DMS53 treated with DMSO at 0.1 percent for 48 hours (cell line): ENCODE data around the gene PTPRCAP.

Source experiments
- DNase-seq: peaks from one replicate; lab custom pipeline; 2025; ENCODE audit not compliant: unreplicated experiment; lab: John Stamatoyannopoulos, UW

Gene PTPRCAP

GRCh38 chr11:67441731-67442351 is 4.4 kb upstream of the PTPRCAP start:
- no peak for DNase-seq

- DNase-seq = no peak
Measured at GRCh38 chr11:67441098-67441563, 3.6 kb upstream of the PTPRCAP start.

GRCh38 chr11:67440229-67441097 is 3.0 kb upstream of the PTPRCAP start:
- no peak for DNase-seq

- DNase-seq = peak; percentile 32
Measured at GRCh38 chr11:67439321-67440228, 2.1 kb upstream of the PTPRCAP start.

GRCh38 chr11:67438158-67438902 is 848 bp upstream of the PTPRCAP start:
- DNase-seq = no peak

- DNase-seq = no peak
Measured at GRCh38 chr11:67437809-67438157, 301 bp upstream of the PTPRCAP start.

- peak; percentile 31 for DNase-seq
Measured at GRCh38 chr11:67436459-67437081, 912 bp downstream of the PTPRCAP start.

GRCh38 chr11:67435727-67436458 is 1.6 kb downstream of the PTPRCAP start:
- DNase-seq = no peak

- DNase-seq = no peak
Measured at GRCh38 chr11:67435031-67435726, 2.3 kb downstream of the PTPRCAP start.

- no peak for DNase-seq
Measured at GRCh38 chr11:67434395-67434881, 3.0 kb downstream of the PTPRCAP start.

GRCh38 chr11:67433536-67434394 is 3.7 kb downstream of the PTPRCAP start:
- no peak for DNase-seq

GRCh38 chr11:67432655-67433349 is 4.7 kb downstream of the PTPRCAP start:
- no peak for DNase-seq

- no peak for DNase-seq
Measured at GRCh38 chr11:67431346-67432249, 5.9 kb downstream of the PTPRCAP start.

- DNase-seq = no peak
Measured at GRCh38 chr11:67429722-67430121, 7.8 kb downstream of the PTPRCAP start.

- no peak for DNase-seq
Measured at GRCh38 chr11:67429038-67429668, 8.3 kb downstream of the PTPRCAP start.
